Measurements from ENCODE around the gene CNTNAP2. TPM values are rescaled to one million over a fixed set of nuclear protein-coding genes. Genes with fewer than 3 reads are reported as not detected.

CNTNAP2 gene
- total and polyA plus RNA-seq, 2 of the 13 experiments (the other 11 are each of a cell fraction or from before 2014, with no cell fraction given), result 0.40 to 0.42 TPM

GRCh38 chr7:147777309-147777708, 1660.7 kb downstream of the CNTNAP2 start:
- Histone ChIP-seq H3K4me1 (ENCODE audit: insufficient read depth, low read length) (no peaks in the 10 kb centered on the region), H2AFZ (ENCODE audit: low read length) (no peak overlapping the region), H3K27ac (ENCODE audit: extremely low read length, insufficient read depth, low read length) (no peak overlapping the region), H3K36me3 (replicated peaks in 1 of 2; ENCODE audit: control insufficient read depth in 1 of 2, insufficient read depth in 2 of 2, low read length in 2 of 2) (no peaks in the 10 kb centered on the region), H3K79me2 (ENCODE audit: insufficient read depth, low read length) (no peaks in the 10 kb centered on the region), H3K27me3 (ENCODE audit: control insufficient read depth in 1 of 2, insufficient read depth in 2 of 2, low read length in 2 of 2) (no peaks in the 10 kb centered on the region), H3K9ac (ENCODE audit: insufficient read depth, low read depth, low read length) (no peak overlapping the region), H3K4me2 (ENCODE audit: low read depth, low read length) (no peak overlapping the region), H4K20me1 (ENCODE audit: insufficient read depth, low read length) (no peaks in the 10 kb centered on the region), H3K4me3 (replicated peaks in 1 of 3; ENCODE audit: insufficient read depth in 1 of 3, low read depth in 2 of 3, low read length in 3 of 3) (no peak overlapping the region), H3K9me3 (ENCODE audit: low read length) (no peaks in the 10 kb centered on the region)
- FAIRE-seq (no peak), ATAC-seq (no peak), DNase-seq (ENCODE audit: low spot score) (no peak)
- in situ Hi-C loops (cut with HindIII; ENCODE audit: extremely low pct_ligation_motif_present, low pct_unique_long_range_greater_than_20kb), result no loop called here
- ChIA-PET POLR2A (no interaction called here), CTCF (ENCODE audit: low intra/inter-chr PET ratio, low total read pairs) (no interaction called here)
- BruUV-seq (replicated peaks), result no TSS peak
- intact Hi-C loops (cut with micrococcal nuclease; ENCODE audit: unreplicated experiment), result no loop called here
- WGBS (ENCODE audit: low lambda C conversion rate), result 4% methylated on average over 3 of the region's 3 CpGs
- TF ChIP-seq ZBTB8A (CRISPR knock-in tag; IDR thresholded peaks at IDR 0.05; ENCODE audit: borderline replicate concordance, low read depth) (no peak), MTA3 (CRISPR knock-in tag; IDR thresholded peaks at IDR 0.05) (no peak), PHF5A (CRISPR knock-in tag; IDR thresholded peaks at IDR 0.05; ENCODE audit: low read depth, unreplicated experiment) (no peak), ZNF138 (CRISPR knock-in tag; IDR thresholded peaks at IDR 0.05; ENCODE audit: low read depth) (no peak)

- DNase-seq (ENCODE audit: low spot score) (no peak), FAIRE-seq (no peak), ATAC-seq (no peak)
- WGBS (ENCODE audit: low lambda C conversion rate), result 1% methylated on average over 3 of the region's 3 CpGs
- Histone ChIP-seq H3K27me3 (ENCODE audit: control insufficient read depth in 1 of 2, insufficient read depth in 2 of 2, low read length in 2 of 2) (no peaks in the 10 kb centered on the region), H3K9ac (ENCODE audit: insufficient read depth, low read depth, low read length) (no peak overlapping the region), H3K36me3 (replicated peaks in 1 of 2; ENCODE audit: control insufficient read depth in 1 of 2, insufficient read depth in 2 of 2, low read length in 2 of 2) (no peaks in the 10 kb centered on the region), H3K4me2 (ENCODE audit: low read depth, low read length) (no peak overlapping the region), H3K4me1 (ENCODE audit: insufficient read depth, low read length) (no peaks in the 10 kb centered on the region), H3K79me2 (ENCODE audit: insufficient read depth, low read length) (no peaks in the 10 kb centered on the region), H3K4me3 (replicated peaks in 1 of 3; ENCODE audit: insufficient read depth in 1 of 3, low read depth in 2 of 3, low read length in 3 of 3) (no peak overlapping the region), H3K27ac (ENCODE audit: extremely low read length, insufficient read depth, low read length) (no peak overlapping the region), H3K9me3 (ENCODE audit: low read length) (no peaks in the 10 kb centered on the region), H2AFZ (ENCODE audit: low read length) (no peak overlapping the region), H4K20me1 (ENCODE audit: insufficient read depth, low read length) (no peaks in the 10 kb centered on the region)
- no TSS peak for BruUV-seq (replicated peaks)
- in situ Hi-C loops (cut with HindIII; ENCODE audit: extremely low pct_ligation_motif_present, low pct_unique_long_range_greater_than_20kb) (no loop called here), intact Hi-C loops (cut with micrococcal nuclease; ENCODE audit: unreplicated experiment) (no loop called here)
- ChIA-PET CTCF (ENCODE audit: low intra/inter-chr PET ratio, low total read pairs) (no interaction called here), POLR2A (no interaction called here)
- TF ChIP-seq BATF2 (CRISPR knock-in tag; IDR thresholded peaks at IDR 0.05), result no peak
- TF ChIP-seq SATB2 (CRISPR knock-in tag; IDR thresholded peaks at IDR 0.05), result no peak
- no peak for TF ChIP-seq SNAPC2 (CRISPR knock-in tag; IDR thresholded peaks at IDR 0.05)
- TF ChIP-seq ZNF276 (CRISPR knock-in tag; IDR thresholded peaks at IDR 0.05; ENCODE audit: low read depth), result no peak
- TF ChIP-seq NFYB (CRISPR knock-in tag; IDR thresholded peaks at IDR 0.05), result no peak
- TF ChIP-seq SPEN (CRISPR knock-in tag; IDR thresholded peaks at IDR 0.05; ENCODE audit: low read depth), result no peak
- no peak for TF ChIP-seq ZBTB20 (CRISPR knock-in tag; IDR thresholded peaks at IDR 0.05; ENCODE audit: borderline replicate concordance, low read depth)
- TF ChIP-seq ZKSCAN8 (CRISPR knock-in tag; IDR thresholded peaks at IDR 0.05; ENCODE audit: borderline replicate concordance), result no peak
Observed at GRCh38 chr7:147779949-147780348, 1663.3 kb downstream of the CNTNAP2 start.
